ENCODE data around the gene FCRL5.
"Not testable (repeated sequence)": the region's sequence is repeated elsewhere in the genome, so short reads cannot be mapped to it uniquely, and the experiment has no call there.

The FCRL5 gene

GRCh38 chr1:157566484-157567300 lies 14.4 kb upstream of the FCRL5 start:
- Histone ChIP-seq H3K4me3 (ENCODE audit: low read depth, low read length) (no peak overlapping the region), H3K36me3 (ENCODE audit: control insufficient read depth, insufficient read depth, low read length) (no peaks in the 10 kb centered on the region), H3K79me2 (no peaks in the 10 kb centered on the region), H2AFZ (no peak overlapping the region), H3K27me3 (ENCODE audit: control insufficient read depth, insufficient read depth, low read length) (no peaks in the 10 kb centered on the region), H3K9me3 (ENCODE audit: control insufficient read depth, low read length) (no peaks in the 10 kb centered on the region), H3K9ac (no peak overlapping the region), H3K27ac (no peak overlapping the region), H3K4me2 (ENCODE audit: low read length) (no peak overlapping the region), H3K4me1 (no peaks in the 10 kb centered on the region)
- no peak for TF ChIP-seq CTCF (IDR thresholded peaks at IDR 0.05)

- H3K79me2 ChIP-seq = no peaks in the 10 kb centered on the region
- H3K9me3 ChIP-seq (ENCODE audit: control insufficient read depth, low read length) = no peaks in the 10 kb centered on the region
- no peak overlapping the region for H3K4me3 ChIP-seq (ENCODE audit: low read depth, low read length)
- H3K36me3 ChIP-seq (ENCODE audit: control insufficient read depth, insufficient read depth, low read length) = no peaks in the 10 kb centered on the region
- no peak overlapping the region for H3K27ac ChIP-seq
- no peak overlapping the region for H3K4me2 ChIP-seq (ENCODE audit: low read length)
- no peaks in the 10 kb centered on the region for H3K27me3 ChIP-seq (ENCODE audit: control insufficient read depth, insufficient read depth, low read length)
- H3K9ac ChIP-seq = no peak overlapping the region
- no peak for TF ChIP-seq CTCF (IDR thresholded peaks at IDR 0.05)
- H2AFZ ChIP-seq = no peak overlapping the region
- H3K4me1 ChIP-seq = no peaks in the 10 kb centered on the region
Measured at GRCh38 chr1:157562515-157562914, 10.2 kb upstream of the FCRL5 start.

GRCh38 chr1:157558119-157558518 lies 5.8 kb upstream of the FCRL5 start:
- TF ChIP-seq CTCF (IDR thresholded peaks at IDR 0.05) = no peak
- H3K4me2 ChIP-seq (ENCODE audit: low read length) = no peak overlapping the region

GRCh38 chr1:157548081-157548480 lies 4.2 kb downstream of the FCRL5 start:
- not testable (repeated sequence) for H3K27ac ChIP-seq; H3K79me2 ChIP-seq; H2AFZ ChIP-seq; H3K36me3 ChIP-seq (ENCODE audit: control insufficient read depth, insufficient read depth, low read length); H3K9me3 ChIP-seq (ENCODE audit: control insufficient read depth, low read length); H3K4me2 ChIP-seq (ENCODE audit: low read length); H3K9ac ChIP-seq; H3K4me1 ChIP-seq; H3K4me3 ChIP-seq (ENCODE audit: low read depth, low read length); H3K27me3 ChIP-seq (ENCODE audit: control insufficient read depth, insufficient read depth, low read length)

More at GRCh38 chr1:157558119-157558518, 5.8 kb upstream of the FCRL5 start:
- no peaks in the 10 kb centered on the region for H3K79me2 ChIP-seq
- H3K9me3 ChIP-seq (ENCODE audit: control insufficient read depth, low read length) = no peaks in the 10 kb centered on the region
- no peak overlapping the region for H3K27ac ChIP-seq
- no peak overlapping the region for H3K4me3 ChIP-seq (ENCODE audit: low read depth, low read length)
- no peaks in the 10 kb centered on the region for H3K27me3 ChIP-seq (ENCODE audit: control insufficient read depth, insufficient read depth, low read length)
- no peak overlapping the region for H2AFZ ChIP-seq
- H3K36me3 ChIP-seq (ENCODE audit: control insufficient read depth, insufficient read depth, low read length) = no peaks in the 10 kb centered on the region
- no peak overlapping the region for H3K9ac ChIP-seq
- H3K4me1 ChIP-seq = no peaks in the 10 kb centered on the region

- no peak overlapping the region for H3K4me2 ChIP-seq (ENCODE audit: low read length)
- H2AFZ ChIP-seq = no peak overlapping the region
- H3K9me3 ChIP-seq (ENCODE audit: control insufficient read depth, low read length) = no peaks in the 10 kb centered on the region
- no peaks in the 10 kb centered on the region for H3K4me1 ChIP-seq
- no peak overlapping the region for H3K27ac ChIP-seq
- no peak overlapping the region for H3K9ac ChIP-seq
- H3K4me3 ChIP-seq (ENCODE audit: low read depth, low read length) = no peak overlapping the region
- no peaks in the 10 kb centered on the region for H3K79me2 ChIP-seq
- TF ChIP-seq CTCF (IDR thresholded peaks at IDR 0.05) = no peak
- no peaks in the 10 kb centered on the region for H3K27me3 ChIP-seq (ENCODE audit: control insufficient read depth, insufficient read depth, low read length)
- no peaks in the 10 kb centered on the region for H3K36me3 ChIP-seq (ENCODE audit: control insufficient read depth, insufficient read depth, low read length)
Measured at GRCh38 chr1:157542676-157543075, 9.6 kb downstream of the FCRL5 start.

All from parathyroid adenoma (tissue), 2 donors.